ENCODE results near the gene PDSS1. TPM values are rescaled to one million over a fixed set of nuclear protein-coding genes. Genes with fewer than 3 reads are reported as not detected.

Gene PDSS1
- total and polyA plus RNA-seq, 9 of the 15 experiments (the other 6 are each of a cell fraction or from before 2014, with no cell fraction given): 11.0 to 59.5 (median 45.3) TPM

GRCh38 chr10:26697163-26697921 is at the start of gene PDSS1 (continued):
- TF ChIP-seq HIVEP1 (CRISPR knock-in tag; IDR thresholded peaks at IDR 0.05) (peak; percentile 50; the same call in 1 of the 2 replicates), ZNF23 (CRISPR knock-in tag; IDR thresholded peaks at IDR 0.05) (no peak), ZNF282 (CRISPR knock-in tag; IDR thresholded peaks at IDR 0.05) (no peak), HDAC3 (IDR thresholded peaks at IDR 0.05; ENCODE audit: borderline replicate concordance, partially characterized antibody) (no peak), SNIP1 (IDR thresholded peaks at IDR 0.05; ENCODE audit: low read depth) (no peak), PURB (CRISPR knock-in tag; IDR thresholded peaks at IDR 0.05; ENCODE audit: low read depth) (no peak), EWSR1 (IDR thresholded peaks at IDR 0.05; ENCODE audit: borderline replicate concordance, low read depth, partially characterized antibody) (no peak), ZNF347 (CRISPR knock-in tag; IDR thresholded peaks at IDR 0.05; ENCODE audit: low read depth) (no peak), HCFC1 (IDR thresholded peaks at IDR 0.05; ENCODE audit: low read depth, low read length) (peak; percentile 71), CHD2 (IDR thresholded peaks at IDR 0.05; ENCODE audit: low read depth, low read length) (no peak), PPARD (CRISPR knock-in tag; IDR thresholded peaks at IDR 0.05) (no peak), POLR2A (conservative IDR thresholded peaks at IDR 0.05) (peak; percentile 90), SP1 (CRISPR knock-in tag; IDR thresholded peaks at IDR 0.05) (0 out of 2 replicates have a peak, but pooled peaks have one; percentile 40), COPS2 (conservative IDR thresholded peaks at IDR 0.05) (no peak), TAF9B (IDR thresholded peaks at IDR 0.05; ENCODE audit: partially characterized antibody) (peak; percentile 61), FOXM1 (IDR thresholded peaks at IDR 0.05; ENCODE audit: low read depth) (no peak), FOXM1 (CRISPR knock-in tag; IDR thresholded peaks at IDR 0.05; ENCODE audit: low read depth) (0 out of 2 replicates have a peak, but pooled peaks have one; percentile 1), PCBP2 (IDR thresholded peaks at IDR 0.05; ENCODE audit: low read depth, low read length, poor library complexity, severe bottlenecking) (no peak), NR2C2 (CRISPR knock-in tag; IDR thresholded peaks at IDR 0.05) (peak; percentile 93), NR2C2 (tag; IDR thresholded peaks at IDR 0.05) (peak; percentile 100), CTBP1 (IDR thresholded peaks at IDR 0.05; ENCODE audit: borderline replicate concordance) (peak; percentile 49; the same call in 1 of the 2 replicates), FOXA1 (IDR thresholded peaks at IDR 0.05; ENCODE audit: borderline replicate concordance) (no peak), ZNF197 (CRISPR knock-in tag; IDR thresholded peaks at IDR 0.05; ENCODE audit: low read depth) (peak; percentile 24; the same call in 1 of the 2 replicates), IRF2 (CRISPR knock-in tag; IDR thresholded peaks at IDR 0.05) (no peak), TAF7 (tag; IDR thresholded peaks at IDR 0.05) (peak; percentile 49; the same call in 1 of the 2 replicates)
- TF ChIP-seq, protein P1, sequence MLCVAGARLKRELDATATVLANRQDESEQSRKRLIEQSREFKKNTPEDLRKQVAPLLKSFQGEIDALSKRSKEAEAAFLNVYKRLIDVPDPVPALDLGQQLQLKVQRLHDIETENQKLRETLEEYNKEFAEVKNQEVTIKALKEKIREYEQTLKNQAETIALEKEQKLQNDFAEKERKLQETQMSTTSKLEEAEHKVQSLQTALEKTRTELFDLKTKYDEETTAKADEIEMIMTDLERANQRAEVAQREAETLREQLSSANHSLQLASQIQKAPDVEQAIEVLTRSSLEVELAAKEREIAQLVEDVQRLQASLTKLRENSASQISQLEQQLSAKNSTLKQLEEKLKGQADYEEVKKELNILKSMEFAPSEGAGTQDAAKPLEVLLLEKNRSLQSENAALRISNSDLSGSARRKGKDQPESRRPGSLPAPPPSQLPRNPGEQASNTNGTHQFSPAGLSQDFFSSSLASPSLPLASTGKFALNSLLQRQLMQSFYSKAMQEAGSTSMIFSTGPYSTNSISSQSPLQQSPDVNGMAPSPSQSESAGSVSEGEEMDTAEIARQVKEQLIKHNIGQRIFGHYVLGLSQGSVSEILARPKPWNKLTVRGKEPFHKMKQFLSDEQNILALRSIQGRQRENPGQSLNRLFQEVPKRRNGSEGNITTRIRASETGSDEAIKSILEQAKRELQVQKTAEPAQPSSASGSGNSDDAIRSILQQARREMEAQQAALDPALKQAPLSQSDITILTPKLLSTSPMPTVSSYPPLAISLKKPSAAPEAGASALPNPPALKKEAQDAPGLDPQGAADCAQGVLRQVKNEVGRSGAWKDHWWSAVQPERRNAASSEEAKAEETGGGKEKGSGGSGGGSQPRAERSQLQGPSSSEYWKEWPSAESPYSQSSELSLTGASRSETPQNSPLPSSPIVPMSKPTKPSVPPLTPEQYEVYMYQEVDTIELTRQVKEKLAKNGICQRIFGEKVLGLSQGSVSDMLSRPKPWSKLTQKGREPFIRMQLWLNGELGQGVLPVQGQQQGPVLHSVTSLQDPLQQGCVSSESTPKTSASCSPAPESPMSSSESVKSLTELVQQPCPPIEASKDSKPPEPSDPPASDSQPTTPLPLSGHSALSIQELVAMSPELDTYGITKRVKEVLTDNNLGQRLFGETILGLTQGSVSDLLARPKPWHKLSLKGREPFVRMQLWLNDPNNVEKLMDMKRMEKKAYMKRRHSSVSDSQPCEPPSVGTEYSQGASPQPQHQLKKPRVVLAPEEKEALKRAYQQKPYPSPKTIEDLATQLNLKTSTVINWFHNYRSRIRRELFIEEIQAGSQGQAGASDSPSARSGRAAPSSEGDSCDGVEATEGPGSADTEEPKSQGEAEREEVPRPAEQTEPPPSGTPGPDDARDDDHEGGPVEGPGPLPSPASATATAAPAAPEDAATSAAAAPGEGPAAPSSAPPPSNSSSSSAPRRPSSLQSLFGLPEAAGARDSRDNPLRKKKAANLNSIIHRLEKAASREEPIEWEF (CRISPR knock-in tag; IDR thresholded peaks at IDR 0.05): no peak

All from K562 (cell line).